Fibroblast of skin of right quadriceps (primary cell): ENCODE measurements around the gene FASTK.

ENCODE experiments used
- DNase-seq: peaks from one replicate; pipeline ENCODE4 v3.0.0-alpha.2; 2013

The FASTK gene

GRCh38 chr7:151116603-151117440 lies 36.2 kb upstream of the FASTK start:
- no peak for DNase-seq

GRCh38 chr7:151115836-151116418 lies 35.3 kb upstream of the FASTK start:
- no peak for DNase-seq

- DNase-seq = peak; percentile 27
These were observed 34.7 kb upstream of the FASTK start for GRCh38 chr7:151115121-151115835.

GRCh38 chr7:151114151-151115090 lies 33.8 kb upstream of the FASTK start:
- no peak for DNase-seq

GRCh38 chr7:151113344-151114150 lies 32.9 kb upstream of the FASTK start:
- DNase-seq = peak; percentile 90

- DNase-seq = peak; percentile 61
These were observed 30.5 kb upstream of the FASTK start for GRCh38 chr7:151110941-151111645.

GRCh38 chr7:151110236-151110940 lies 29.8 kb upstream of the FASTK start:
- no peak for DNase-seq

- peak; percentile 54 for DNase-seq
These were observed 28.8 kb upstream of the FASTK start for GRCh38 chr7:151109094-151110048.

- no peak for DNase-seq
These were observed 27.3 kb upstream of the FASTK start for GRCh38 chr7:151107882-151108281.

GRCh38 chr7:151104411-151105235 lies 24.0 kb upstream of the FASTK start:
- DNase-seq = peak; percentile 89

GRCh38 chr7:151103973-151104372 lies 23.4 kb upstream of the FASTK start:
- DNase-seq = no peak

GRCh38 chr7:151102991-151103390 lies 22.4 kb upstream of the FASTK start:
- no peak for DNase-seq

- no peak for DNase-seq
These were observed 21.2 kb upstream of the FASTK start for GRCh38 chr7:151101621-151102396.

GRCh38 chr7:151100921-151101320 lies 20.3 kb upstream of the FASTK start:
- DNase-seq = no peak

GRCh38 chr7:151099486-151100211 lies 19.0 kb upstream of the FASTK start:
- DNase-seq = no peak

- no peak for DNase-seq
These were observed 15.3 kb upstream of the FASTK start for GRCh38 chr7:151095828-151096475.
